HG03575 (cell line): Measurements from ENCODE around the gene CACNB2.
"Not testable (repeated sequence)": the region's sequence is repeated elsewhere in the genome, so short reads cannot be mapped to it uniquely, and the experiment has no call there.

Source experiments
- ATAC-seq: cut with Tn5 transposase; IDR thresholded peaks from one replicate; pipeline ENCODE4 v1.9.1; 2021; ENCODE audit not compliant: unreplicated experiment, insufficient number of reproducible peaks, low FRiP score; ENCODE audit errors: extremely low read depth

The CACNB2 gene

GRCh38 chr10:18563003-18563726 lies 422.9 kb downstream of the CACNB2 start:
- ATAC-seq: no peak

GRCh38 chr10:18565006-18565405 lies 424.8 kb downstream of the CACNB2 start:
- no peak for ATAC-seq

- no peak for ATAC-seq
Measured at GRCh38 chr10:18566177-18566576, 426.0 kb downstream of the CACNB2 start.

- no peak for ATAC-seq
Measured at GRCh38 chr10:18567343-18567856, 427.2 kb downstream of the CACNB2 start.

- not testable (repeated sequence) for ATAC-seq
Measured at GRCh38 chr10:18570386-18570785, 430.2 kb downstream of the CACNB2 start.

GRCh38 chr10:18571076-18571475 lies 430.9 kb downstream of the CACNB2 start:
- no peak for ATAC-seq

- ATAC-seq: no peak
Measured at GRCh38 chr10:18571780-18572179, 431.6 kb downstream of the CACNB2 start.

- ATAC-seq: no peak
Measured at GRCh38 chr10:18572959-18573561, 432.8 kb downstream of the CACNB2 start.

- no peak for ATAC-seq
Measured at GRCh38 chr10:18576586-18576985, 436.4 kb downstream of the CACNB2 start.

GRCh38 chr10:18577823-18578685 lies 437.8 kb downstream of the CACNB2 start:
- no peak for ATAC-seq

GRCh38 chr10:18582803-18583202 lies 442.6 kb downstream of the CACNB2 start:
- ATAC-seq: no peak

GRCh38 chr10:18583575-18584270 lies 443.5 kb downstream of the CACNB2 start:
- ATAC-seq: no peak

GRCh38 chr10:18586637-18587036 lies 446.4 kb downstream of the CACNB2 start:
- ATAC-seq: not testable (repeated sequence)

- ATAC-seq: not testable (repeated sequence)
Measured at GRCh38 chr10:18591141-18591540, 450.9 kb downstream of the CACNB2 start.
